OCI-LY7 (cell line): ENCODE data around the gene PRLH. TPM values are rescaled to one million over a fixed set of nuclear protein-coding genes. Genes with fewer than 3 reads are reported as not detected.

ENCODE experiments used
- Bru-seq: library from RNA; stranded (reverse); fragments of 400-500 nt; gene quantifications from one replicate; lab custom pipeline; 2021; lab: Mats Ljungman, UMichigan
- BruChase-seq, 2 experiments: library from RNA; stranded (reverse); fragments of 400-500 nt; gene quantifications; one replicate each; lab custom pipeline; 2021; lab: Mats Ljungman, UMichigan
- BruUV-seq: library from RNA; stranded (reverse); fragments of 400-500 nt; replicated peaks from 2 replicates; lab custom pipeline; 2021; lab: Mats Ljungman, UMichigan
- CTCF ChIA-PET: fragments of 300-600 bp; sonication (Branson Sonifier 250); formaldehyde crosslinking; loops from one replicate; lab custom pipeline; 2022; ENCODE audit warnings: antibody characterized with exemption; ENCODE audit not compliant: unreplicated experiment; lab: Charles Lee
- POLR2A ChIA-PET: fragments of 300-600 bp; sonication (Branson Sonifier 250); formaldehyde crosslinking; loops from one replicate; lab custom pipeline; 2022; ENCODE audit warnings: antibody characterized with exemption; lab: Charles Lee
- DNase-seq: peaks from one replicate; pipeline ENCODE4 v3.0.0-alpha.2; 2015; ENCODE audit warnings: low spot score
- H2AFZ ChIP-seq: fragments of 200-600 bp; sonication (generic), shearing (Covaris generic); 2 replicates; pipeline ENCODE4 v1.6.1; 2014; ENCODE audit warnings: mild to moderate bottlenecking, antibody characterized with exemption, low read length, moderate library complexity
- H3K27ac ChIP-seq: fragments of 200-600 bp; sonication (generic); 2 replicates; pipeline ENCODE4 v1.5.1; 2014; ENCODE audit warnings: mixed run types, low read depth, mild to moderate bottlenecking, moderate library complexity, low read length, inconsistent platforms; ENCODE audit not compliant: poor library complexity, severe bottlenecking
- H3K36me3 ChIP-seq: fragments of 200-600 bp; sonication (generic); 2 replicates; pipeline ENCODE4 v1.6.1; 2014; ENCODE audit warnings: mild to moderate bottlenecking, antibody characterized with exemption, low read length, moderate library complexity, mixed read lengths; ENCODE audit not compliant: insufficient read depth
- H3K4me1 ChIP-seq: fragments of 200-600 bp; sonication (generic); 2 replicates; pipeline ENCODE4 v1.5.1; 2014; ENCODE audit warnings: mild to moderate bottlenecking, low read length; ENCODE audit not compliant: insufficient read depth, poor library complexity, severe bottlenecking
- H3K4me2 ChIP-seq: fragments of 200-600 bp; sonication (generic); 2 replicates; pipeline ENCODE4 v1.6.1; 2014; ENCODE audit warnings: mild to moderate bottlenecking, low read length
- H3K4me3 ChIP-seq: fragments of 200-600 bp; sonication (generic); 2 replicates; pipeline ENCODE4 v1.5.1; 2014; ENCODE audit warnings: mild to moderate bottlenecking, low read depth, low read length; ENCODE audit not compliant: poor library complexity, severe bottlenecking
- H3K79me2 ChIP-seq: fragments of 200-600 bp; sonication (generic); 2 replicates; pipeline ENCODE4 v1.6.1; 2016; ENCODE audit warnings: low read depth, mild to moderate bottlenecking, low read length, moderate library complexity, mixed read lengths; ENCODE audit not compliant: insufficient read depth
- H3K9me2 ChIP-seq: fragments of 200-600 bp; sonication (generic); 2 replicates; pipeline ENCODE4 v1.6.1; 2016; ENCODE audit warnings: mild to moderate bottlenecking, low read length, mixed read lengths; ENCODE audit not compliant: insufficient read depth
- H3K9me3 ChIP-seq: fragments of 200-600 bp; sonication (generic); 2 replicates; pipeline ENCODE4 v1.6.1; 2014; ENCODE audit warnings: mild to moderate bottlenecking, mixed run types, low read length, mixed read lengths
- H4K20me1 ChIP-seq: fragments of 200-600 bp; sonication (generic); 2 replicates; pipeline ENCODE4 v1.6.1; 2014; ENCODE audit warnings: mild to moderate bottlenecking, antibody characterized with exemption, low read length, moderate library complexity, mixed read lengths; ENCODE audit not compliant: insufficient read depth
- CTCF ChIP-seq: fragments of 200-600 bp; sonication (generic); conservative IDR thresholded peaks from 2 replicates; pipeline ENCODE4 v1.5.1; 2014; ENCODE audit warnings: mild to moderate bottlenecking, antibody characterized with exemption, low read length, moderate library complexity, mixed read lengths
- EZH2phosphoT487 ChIP-seq: fragments of 200-600 bp; sonication (generic); IDR thresholded peaks from 2 replicates; pipeline ENCODE4 v1.6.1; 2018; ENCODE audit warnings: low read depth, borderline replicate concordance, mild to moderate bottlenecking, mixed run types, antibody characterized with exemption, low read length, moderate library complexity, mixed read lengths
- intact Hi-C: fragments of 100-400 bp; cut with micrococcal nuclease; formaldehyde crosslinking; loops from one replicate; pipeline ENCODE4 v1.10.0; 2022; ENCODE audit not compliant: unreplicated experiment
- long read RNA-seq: library from polyadenylated mRNA; stranded (forward); transcript quantifications from one replicate; pipeline ENCODE4 v2.0.0, GENCODE V29; 2022
- total RNA-seq, 2 experiments: library from RNA; depleted of rRNA in 1 of 2; stranded (reverse); fragments of >200 nt in 1 of 2; shearing (Covaris generic) in 1 of 2; gene quantifications; 2 replicates each; pipeline ENCODE4 v1.2.3, GENCODE V29; 2014 to 2022

The PRLH gene
- total RNA-seq (2014; rRNA removed; shearing (Covaris generic)) (not detected in 2 replicates), total RNA-seq (2022) (not detected in 2 replicates), Bru-seq, nascent RNA (not detected), BruChase-seq, experiment 1, labeled RNA remaining after a 6-hour chase (not detected), BruChase-seq, experiment 2, labeled RNA remaining after a 2-hour chase (not detected)
- long read RNA-seq, result 0 reads

- no TSS peak for BruUV-seq
- CTCF ChIA-PET, result interaction anchor here (0.6 kb wide), 1 partner anchor 214 kb away, joined by 10 read pairs; no protein-coding TSS in a partner anchor
- H3K4me3 ChIP-seq, result no peak within 1 kb of the TSS
- no peak within 1 kb of the TSS for H3K4me2 ChIP-seq
- no peaks in the 10 kb centered on the region; the same call in 1 of the 2 replicates for H3K9me3 ChIP-seq
- H4K20me1 ChIP-seq, result no peaks in the 10 kb centered on the region
- H3K4me1 ChIP-seq, result no peaks in the 10 kb centered on the region
- TF ChIP-seq CTCF (no peak), EZH2phosphoT487 (no peak)
- H3K79me2 ChIP-seq, result no peaks in the 10 kb centered on the region
- DNase-seq, result no peak
- no peaks in the 10 kb centered on the region for H3K36me3 ChIP-seq
- POLR2A ChIA-PET, result no interaction called here
- no peaks in the 10 kb centered on the region for H3K9me2 ChIP-seq
- intact Hi-C loops, result no loop called here
- no peak within 1 kb of the TSS for H2AFZ ChIP-seq
- H3K27ac ChIP-seq, result no peak within 1 kb of the TSS
Observed at GRCh38 chr2:237566401-237567235, at the start of gene PRLH. Gene PRLH, plus strand, starts transcription at chr2:237566574. Its CDS starts 0 bp downstream, at chr2:237566574.

- intact Hi-C loops, result no loop called here
Observed at GRCh38 chr2:237517163-237517562, 49.2 kb upstream of the PRLH start.

More at GRCh38 chr2:237517163-237517562, 49.2 kb upstream of the PRLH start:
- Histone ChIP-seq H3K27ac (no peak overlapping the region), H3K79me2 (no peaks in the 10 kb centered on the region), H3K9me3 (no peaks in the 10 kb centered on the region), H2AFZ (no peak overlapping the region), H3K9me2 (no peaks in the 10 kb centered on the region), H4K20me1 (no peaks in the 10 kb centered on the region), H3K4me1 (peaks cover 33% of the 10 kb centered on the region), H3K36me3 (no peaks in the 10 kb centered on the region), H3K4me2 (no peak overlapping the region), H3K4me3 (no peak overlapping the region)
- POLR2A ChIA-PET, result no interaction called here
- TF ChIP-seq EZH2phosphoT487, result no peak
- TF ChIP-seq CTCF, result no peak
- no peak for DNase-seq
- CTCF ChIA-PET, result no interaction called here
- BruUV-seq, result no TSS peak
